Psoas muscle (tissue), 8 donors: ENCODE data around the gene PLXNA4. TPM values are rescaled to one million over a fixed set of nuclear protein-coding genes. Genes with fewer than 3 reads are reported as not detected.
A peak's percentile ranks its signal among the peaks of the same experiment; 100 is the strongest.

Experiments used
- ATAC-seq, 4 donors: fragments of 200-7000 bp; cut with Tn5 transposase; one replicate each; pipeline ENCODE4 v1.9.1; 2020; ENCODE audit warnings: moderate library complexity in 3 of 4, mild to moderate bottlenecking in 2 of 4
- DNase-seq, 2 donors: peaks; one replicate each; pipeline ENCODE4 v3.0.0-alpha.2; 2020
- H3K27ac ChIP-seq: fragments of 200-600 bp; one replicate; pipeline ENCODE4 v1.8.0; 2022
- H3K27me3 ChIP-seq, 3 donors: fragments of 200-600 bp in 1 of 3; one replicate each; pipeline versions ENCODE4 v1.6.1 to v1.8.0; 2013 to 2022; ENCODE audit warnings: low read length in 2 of 3, mild to moderate bottlenecking in 2 of 3, moderate library complexity in 1 of 3; ENCODE audit not compliant: insufficient read depth in 3 of 3
- H3K36me3 ChIP-seq, 2 donors: fragments of 200-600 bp in 1 of 2; one replicate each; pipeline versions ENCODE4 v1.6.1 to v1.8.0; 2013 to 2022; ENCODE audit warnings: low read depth in 1 of 2, mild to moderate bottlenecking in 1 of 2, moderate library complexity in 1 of 2; ENCODE audit not compliant: insufficient read depth in 1 of 2
- H3K4me1 ChIP-seq: fragments of 200-600 bp; one replicate; pipeline ENCODE4 v1.8.0; 2022
- H3K4me3 ChIP-seq: fragments of 200-600 bp; one replicate; pipeline ENCODE4 v1.8.0; 2022; ENCODE audit warnings: mild to moderate bottlenecking
- H3K9me3 ChIP-seq: fragments of 200-600 bp; one replicate; pipeline ENCODE4 v1.8.0; 2022
- CTCF ChIP-seq: fragments of 200-600 bp; IDR thresholded peaks from one replicate; pipeline ENCODE4 v1.8.0; 2022; ENCODE audit warnings: antibody characterized with exemption
- WGBS, 3 donors: extraction: QIAGEN DNeasy Blood & Tissue Kit; methylation state at CpG; one replicate each; pipeline versions ENCODE4 v1.1.6 to v1.1.7; 2013; 5-methylcytosine and 5-hydroxymethylcytosine counted together
- intact Hi-C, 2 donors: fragments of 100-400 bp; cut with DNase I; formaldehyde crosslinking; loops; one replicate each; pipeline versions ENCODE4 v1.11.0 to v1.14.2; 2022
- polyA plus RNA-seq, 3 donors: library from polyadenylated mRNA; stranded (reverse); fragments of 200-250 nt; gene quantifications; one replicate each; pipeline ENCODE4 v1.2.3, GENCODE V29; 2013
- total RNA-seq, 4 donors: library from RNA; stranded (reverse); fragmentation: NEBNext Ultra II Directional in 2 of 4; extraction: Animal tissue kit (Norgen Biotek cat#: 25700) in 2 of 4; gene quantifications; one replicate each; pipeline versions ENCODE4 v1.2.1 to v1.2.4, GENCODE V29; 2021 to 2023
- donor health status: healthy with polysubstance abuse.
- donor health status: DM: no; HTN: no; CAD: no; lungs with moderate emphysema.
- donor health status: Bipolar disorder and iron deficiency.
- donor health status: healthy.
- donor health status: DM: yes; HTN: yes; CAD: no.
- donor health status: DM: no; HTN: no; CAD: no.
- donor health status: DM: no; HTN: no; CAD: no.
- donor health status: DM: yes; HTN: yes; CAD: no.

Gene PLXNA4
- total and polyA plus RNA-seq, 7 donors = 0.15 to 2.5 (median 0.88) TPM

GRCh38 chr7:132572526-132572925 lies 3.7 kb downstream of the PLXNA4 start:
- Histone ChIP-seq H3K4me3 (no peak overlapping the region), H3K27me3 (peaks cover 0 to 54% (median 14%) of the 10 kb centered on the region in 3 donors), H3K27ac (no peak overlapping the region), H3K9me3 (no peaks in the 10 kb centered on the region), H3K36me3 (no peaks in the 10 kb centered on the region), H3K4me1 (peaks cover 12% of the 10 kb centered on the region)
- ATAC-seq = no peak
- TF ChIP-seq CTCF = no peak
- WGBS, 3 donors = 60 to 73% (median 66%) methylated on average over 3 of the region's 3 CpGs
- DNase-seq = no peak
- intact Hi-C loops = loop anchor here in 1 of 2 donors (10.0 kb wide), 1 partner anchor 178 kb away; no protein-coding TSS in a partner anchor

GRCh38 chr7:132571970-132572369 lies 4.3 kb downstream of the PLXNA4 start:
- Histone ChIP-seq H3K9me3 (no peaks in the 10 kb centered on the region), H3K4me1 (peaks cover 12% of the 10 kb centered on the region), H3K36me3 (no peaks in the 10 kb centered on the region), H3K27me3 (peaks cover 0 to 52% (median 14%) of the 10 kb centered on the region in 3 donors), H3K4me3 (no peak overlapping the region), H3K27ac (no peak overlapping the region)
- TF ChIP-seq CTCF = no peak
- 68 to 86% (median 68%) methylated on average over 2 of the region's 2 CpGs for WGBS, 3 donors
- intact Hi-C loops = loop anchor here in 1 of 2 donors (10.0 kb wide), 1 partner anchor 177 kb away; no protein-coding TSS in a partner anchor
- ATAC-seq = no peak
- no peak for DNase-seq

GRCh38 chr7:132569884-132570614 lies 6.2 kb downstream of the PLXNA4 start:
- intact Hi-C loops = loop anchor here in 1 of 2 donors (10.0 kb wide), 1 partner anchor 175 kb away; no protein-coding TSS in a partner anchor
- TF ChIP-seq CTCF = no peak
- ATAC-seq (no peak), DNase-seq (no peak)
- H3K36me3 ChIP-seq = no peaks in the 10 kb centered on the region
- peaks cover under 1% of the 10 kb centered on the region for H3K4me1 ChIP-seq
- no peak overlapping the region for H3K4me3 ChIP-seq
- no peak overlapping the region for H3K27ac ChIP-seq
- WGBS, 3 donors = 70 to 72% (median 71%) methylated on average over 9 of the region's 9 CpGs
- peaks cover 0 to 39% (median 9%) of the 10 kb centered on the region in 3 donors for H3K27me3 ChIP-seq
- H3K9me3 ChIP-seq = no peaks in the 10 kb centered on the region

GRCh38 chr7:132568962-132569361 lies 7.3 kb downstream of the PLXNA4 start:
- H3K4me1 ChIP-seq = no peaks in the 10 kb centered on the region
- H3K9me3 ChIP-seq = no peaks in the 10 kb centered on the region
- WGBS, 3 donors = 63 to 76% (median 76%) methylated on average over 2 of the region's 2 CpGs
- no peaks in the 10 kb centered on the region for H3K36me3 ChIP-seq
- no peak for TF ChIP-seq CTCF
- ATAC-seq = peak; percentile 57 to 89 (median 68)
- peaks cover 0 to 38% (median 6%) of the 10 kb centered on the region in 3 donors for H3K27me3 ChIP-seq
- no peak overlapping the region for H3K27ac ChIP-seq
- H3K4me3 ChIP-seq = no peak overlapping the region
- intact Hi-C loops = no loop called here
- no peak for DNase-seq
